Measurements from ENCODE around the gene SH3D19.

DNA sequence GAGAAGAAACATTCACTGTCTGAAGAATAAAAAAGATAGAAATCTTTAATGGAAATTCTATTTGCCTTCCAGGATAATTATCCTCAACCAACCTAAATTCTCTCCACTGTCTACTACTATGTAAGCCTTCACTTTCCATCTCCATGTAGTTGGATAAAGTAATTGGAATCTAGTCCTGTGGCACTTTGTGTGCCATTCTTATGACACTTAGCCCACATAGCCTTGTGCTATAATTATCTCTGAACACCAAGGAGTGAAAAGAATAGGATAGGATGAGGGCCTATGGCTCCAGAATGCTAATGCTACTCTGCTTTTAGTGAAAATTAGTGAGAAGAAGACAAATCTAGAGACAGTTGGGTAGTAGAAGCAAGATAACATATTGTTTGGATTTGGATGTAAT lies 28.2 kb downstream of the SH3D19 start:
- TF ChIP-seq CTCF (IDR thresholded peaks at IDR 0.05): no peak
- no peak for TF ChIP-seq POLR2AphosphoS5 (IDR thresholded peaks at IDR 0.05)
- TF ChIP-seq EP300 (IDR thresholded peaks at IDR 0.05; ENCODE audit: low read depth): no peak

Measured in transverse colon (tissue), 4 donors.